ENCODE measurements around the gene DLGAP1.

DLGAP1 gene

GRCh38 chr18:3624935-3625741 lies 830.0 kb downstream of the DLGAP1 start:
- DNase-seq (ENCODE audit: extremely low read depth, insufficient read length) = no peak
- H3K36me3 ChIP-seq (ENCODE audit: control insufficient read depth, insufficient read depth, low read length) = no peaks in the 10 kb centered on the region
- no peak overlapping the region for H3K4me3 ChIP-seq (replicated peaks; ENCODE audit: low read depth, low read length)
- no peaks in the 10 kb centered on the region; the same call in 1 of the 2 replicates for H3K27me3 ChIP-seq (replicated peaks; ENCODE audit: control insufficient read depth, insufficient read depth, low read length)
- no peak for TF ChIP-seq CTCF (IDR thresholded peaks at IDR 0.05; ENCODE audit: insufficient read depth, low read length, poor library complexity, severe bottlenecking)

GRCh38 chr18:3624546-3624934 lies 830.6 kb downstream of the DLGAP1 start:
- DNase-seq (ENCODE audit: extremely low read depth, insufficient read length) = no peak
- no peak for TF ChIP-seq CTCF (IDR thresholded peaks at IDR 0.05; ENCODE audit: insufficient read depth, low read length, poor library complexity, severe bottlenecking)
- Histone ChIP-seq H3K4me3 (replicated peaks; ENCODE audit: low read depth, low read length) (no peak overlapping the region), H3K36me3 (ENCODE audit: control insufficient read depth, insufficient read depth, low read length) (no peaks in the 10 kb centered on the region), H3K27me3 (replicated peaks; ENCODE audit: control insufficient read depth, insufficient read depth, low read length) (no peaks in the 10 kb centered on the region; the same call in 1 of the 2 replicates)

- TF ChIP-seq CTCF (IDR thresholded peaks at IDR 0.05; ENCODE audit: insufficient read depth, low read length, poor library complexity, severe bottlenecking) = no peak
- DNase-seq (ENCODE audit: extremely low read depth, insufficient read length) = no peak
- Histone ChIP-seq H3K27me3 (replicated peaks; ENCODE audit: control insufficient read depth, insufficient read depth, low read length) (no peaks in the 10 kb centered on the region; the same call in 1 of the 2 replicates), H3K4me3 (replicated peaks; ENCODE audit: low read depth, low read length) (no peak overlapping the region), H3K36me3 (ENCODE audit: control insufficient read depth, insufficient read depth, low read length) (no peaks in the 10 kb centered on the region)
Observed at GRCh38 chr18:3623769-3624545, 831.1 kb downstream of the DLGAP1 start.

GRCh38 chr18:3620146-3621119 lies 834.7 kb downstream of the DLGAP1 start:
- no peak for TF ChIP-seq CTCF (IDR thresholded peaks at IDR 0.05; ENCODE audit: insufficient read depth, low read length, poor library complexity, severe bottlenecking)
- Histone ChIP-seq H3K36me3 (ENCODE audit: control insufficient read depth, insufficient read depth, low read length) (no peaks in the 10 kb centered on the region), H3K4me3 (replicated peaks; ENCODE audit: low read depth, low read length) (no peak overlapping the region), H3K27me3 (replicated peaks; ENCODE audit: control insufficient read depth, insufficient read depth, low read length) (no peaks in the 10 kb centered on the region; the same call in 1 of the 2 replicates)
- no peak for DNase-seq (ENCODE audit: extremely low read depth, insufficient read length)

GRCh38 chr18:3619746-3620145 lies 835.4 kb downstream of the DLGAP1 start:
- TF ChIP-seq CTCF (IDR thresholded peaks at IDR 0.05; ENCODE audit: insufficient read depth, low read length, poor library complexity, severe bottlenecking) = no peak
- H3K4me3 ChIP-seq (replicated peaks; ENCODE audit: low read depth, low read length) = no peak overlapping the region
- no peaks in the 10 kb centered on the region for H3K36me3 ChIP-seq (ENCODE audit: control insufficient read depth, insufficient read depth, low read length)
- H3K27me3 ChIP-seq (replicated peaks; ENCODE audit: control insufficient read depth, insufficient read depth, low read length) = no peaks in the 10 kb centered on the region; the same call in 1 of the 2 replicates
- DNase-seq (ENCODE audit: extremely low read depth, insufficient read length) = no peak

All from GM06990 (cell line).